Stimulated activated CD8-positive, alpha-beta memory T cell treated with anti-CD3 and anti-CD28 coated beads, Interleukin-7, amount 100 ng/mL, for 4 hours (primary cell): ENCODE results near the gene BCL7B.
"Not testable (repeated sequence)": the region's sequence is repeated elsewhere in the genome, so short reads cannot be mapped to it uniquely, and the experiment has no call there.

ENCODE experiments used
- DNase-seq, 2 donors: peaks; one replicate each; pipeline ENCODE4 v3.0.0-alpha.2; 2020; ENCODE audit warnings: low read depth in 2 of 2

The BCL7B gene

DNA sequence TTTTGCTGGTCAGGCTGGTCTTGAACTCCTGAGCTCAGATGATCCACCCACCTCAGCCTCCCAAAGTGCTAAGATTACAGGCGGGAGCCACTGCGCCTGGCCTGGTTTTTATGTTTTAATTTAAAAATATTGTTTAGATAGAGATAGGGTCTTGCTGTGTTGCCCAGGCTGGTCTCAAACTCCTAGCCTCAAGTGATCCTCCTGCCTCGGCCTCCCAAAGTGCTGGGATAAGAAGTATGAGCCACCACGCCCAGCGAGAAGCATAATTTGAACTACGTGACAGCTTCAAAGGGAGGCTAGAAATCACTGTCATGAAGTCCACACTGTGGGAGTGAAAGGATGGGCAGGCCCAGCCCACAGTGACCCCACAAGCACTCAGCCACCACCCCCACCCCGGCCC lies 21.6 kb downstream of the BCL7B start:
- DNase-seq = not testable (repeated sequence)

GRCh38 chr7:73533742-73534141 lies 23.7 kb downstream of the BCL7B start:
- no peak for DNase-seq

DNA sequence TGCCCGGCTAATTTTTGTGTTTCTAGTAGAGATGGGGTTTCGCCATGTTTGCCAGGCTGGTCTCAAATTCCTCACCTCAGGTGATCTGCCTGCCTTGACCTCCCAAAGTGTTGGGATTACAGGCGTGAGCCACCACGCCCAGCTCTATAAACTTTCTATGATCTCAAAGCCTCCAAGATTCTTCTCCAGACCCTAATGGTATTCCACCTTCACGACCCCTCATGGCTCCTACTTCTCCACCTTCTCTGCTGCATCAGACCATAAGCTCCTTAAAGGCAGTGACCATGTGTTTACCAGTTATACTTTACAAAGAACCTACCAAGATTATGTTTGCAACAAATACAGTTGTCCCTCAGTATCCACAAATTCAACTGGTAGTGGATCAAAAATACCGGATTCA lies 25.3 kb downstream of the BCL7B start:
- no peak for DNase-seq

DNA sequence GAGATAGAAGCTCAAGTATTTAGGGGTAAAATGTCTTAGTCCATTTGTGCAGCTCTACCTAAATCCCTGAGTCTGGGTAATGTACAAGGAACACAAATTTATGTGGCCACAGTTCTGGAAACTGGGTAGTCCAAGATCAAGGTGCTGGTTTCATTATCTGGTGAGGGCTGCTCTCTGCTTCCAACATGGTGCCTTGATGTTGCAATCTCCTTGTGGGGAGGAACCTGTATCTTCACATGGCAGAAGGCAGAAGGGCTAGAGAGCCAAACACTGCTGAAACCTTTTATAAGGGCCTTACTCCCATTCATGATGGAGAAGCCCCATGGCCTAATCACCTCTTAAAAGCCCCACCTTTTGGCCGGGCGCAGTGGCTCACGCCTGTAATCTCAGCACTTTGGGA lies 26.7 kb downstream of the BCL7B start:
- DNase-seq = no peak

GRCh38 chr7:73526896-73527821 lies 30.3 kb downstream of the BCL7B start:
- no peak for DNase-seq

GRCh38 chr7:73526158-73526494 lies 31.4 kb downstream of the BCL7B start:
- not testable (repeated sequence) for DNase-seq

GRCh38 chr7:73522105-73522872 lies 35.2 kb downstream of the BCL7B start, which contains the start of gene BAZ1B:
Gene BAZ1B, minus strand, starts transcription at chr7:73522293. Its CDS starts 360 bp downstream, at chr7:73521933.
- peak; percentile 94 to 98 for DNase-seq

GRCh38 chr7:73521636-73522104 lies 35.8 kb downstream of the BCL7B start:
- no peak for DNase-seq

GRCh38 chr7:73520673-73521635 lies 36.5 kb downstream of the BCL7B start:
- DNase-seq = no peak

- DNase-seq = no peak
These were observed 37.4 kb downstream of the BCL7B start for GRCh38 chr7:73519867-73520672.

DNA sequence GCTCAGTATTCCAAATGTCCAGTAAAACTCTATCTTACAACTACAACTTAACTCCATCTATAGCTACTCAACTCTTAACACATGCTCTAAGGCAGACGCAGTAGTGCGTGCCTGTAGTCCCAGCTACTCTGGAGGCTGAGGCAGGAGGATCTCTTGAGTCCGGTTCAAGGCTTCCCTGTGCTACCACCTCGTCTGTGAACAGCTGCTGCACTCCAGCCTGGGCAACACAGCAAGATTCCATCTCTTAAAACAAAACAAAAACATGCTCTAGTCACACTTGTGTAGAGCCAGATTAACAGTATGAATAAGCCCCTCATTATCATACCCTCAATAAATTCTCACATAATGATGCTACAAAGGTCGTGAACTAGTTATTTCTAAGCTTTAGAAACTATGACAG lies 39.0 kb downstream of the BCL7B start:
- DNase-seq = no peak

- DNase-seq = no peak
These were observed 40.1 kb downstream of the BCL7B start for GRCh38 chr7:73517241-73517995.

GRCh38 chr7:73515178-73515577 lies 42.3 kb downstream of the BCL7B start:
- no peak for DNase-seq

DNA sequence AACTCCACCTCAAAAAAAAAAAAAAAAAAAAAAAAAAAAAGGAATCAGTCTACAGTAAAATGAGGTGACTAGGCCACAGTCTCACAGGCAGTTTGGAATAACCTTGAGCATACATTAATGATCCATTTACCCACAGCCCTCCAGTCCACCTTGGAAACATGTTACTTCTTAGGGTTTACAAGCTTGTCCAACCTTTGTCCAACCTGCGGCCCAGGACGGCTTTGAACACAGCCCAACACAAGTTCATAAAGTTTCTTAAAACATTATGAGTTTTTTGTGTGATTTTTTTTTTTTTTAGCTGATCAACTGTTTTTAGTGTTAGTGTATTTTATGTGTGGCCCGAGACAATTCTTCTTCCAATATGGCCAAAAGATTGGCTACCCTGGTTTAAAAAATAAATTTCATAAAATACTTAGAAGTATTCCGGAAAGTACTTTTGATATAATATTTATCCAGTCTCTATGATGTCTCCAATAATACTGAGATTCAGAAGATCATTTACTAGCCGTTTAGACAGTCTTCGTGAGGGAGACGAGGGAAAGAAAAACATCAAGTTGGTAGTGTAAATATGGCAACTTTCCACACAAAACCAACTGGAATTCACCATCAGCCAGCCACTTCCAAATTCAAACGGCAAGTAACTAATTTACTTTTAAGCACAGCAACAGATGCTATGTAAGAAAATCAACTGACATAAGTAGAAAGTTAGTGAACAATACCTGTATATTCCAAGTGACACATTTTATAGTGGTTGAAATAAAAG lies 45.3 kb downstream of the BCL7B start:
- DNase-seq = no peak

DNA sequence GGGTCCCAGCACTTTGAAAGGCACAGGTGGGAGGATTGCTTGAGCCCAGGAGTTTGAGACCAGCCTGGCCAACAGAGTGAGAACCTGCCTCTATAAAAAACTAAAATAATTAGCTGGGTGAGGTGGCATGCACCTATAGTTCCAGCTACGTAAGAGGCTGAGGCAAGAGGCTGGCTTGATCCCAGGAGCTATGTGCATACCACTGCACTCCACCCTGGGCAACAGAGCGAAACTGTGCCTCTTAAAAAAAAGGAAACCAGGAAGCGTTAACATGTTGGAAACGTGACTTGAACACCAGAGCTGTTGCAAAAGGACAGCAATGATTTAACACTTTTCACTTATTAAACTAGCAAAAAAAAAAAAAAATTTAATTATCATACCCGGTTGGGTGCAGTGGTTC lies 48.0 kb downstream of the BCL7B start:
- DNase-seq = no peak

DNA sequence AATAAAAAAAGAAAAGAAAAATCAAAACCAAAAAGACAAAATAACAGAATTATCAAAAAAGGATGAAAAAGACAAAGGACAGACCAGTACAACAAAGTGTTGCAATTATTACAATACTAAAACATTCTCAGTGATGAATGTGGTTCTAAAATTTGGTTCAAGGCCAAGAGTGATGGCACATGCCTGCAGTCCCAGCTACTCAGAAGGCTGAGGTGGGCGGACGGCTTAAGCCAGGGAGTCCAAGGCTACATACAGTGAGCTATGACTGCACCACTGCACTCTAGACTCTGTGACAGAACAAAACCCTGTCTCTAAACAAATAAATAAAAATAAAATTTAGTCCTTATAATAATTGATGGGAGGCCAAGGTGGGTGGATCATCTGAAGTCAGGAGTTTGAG lies 49.9 kb downstream of the BCL7B start:
- no peak for DNase-seq

DNA sequence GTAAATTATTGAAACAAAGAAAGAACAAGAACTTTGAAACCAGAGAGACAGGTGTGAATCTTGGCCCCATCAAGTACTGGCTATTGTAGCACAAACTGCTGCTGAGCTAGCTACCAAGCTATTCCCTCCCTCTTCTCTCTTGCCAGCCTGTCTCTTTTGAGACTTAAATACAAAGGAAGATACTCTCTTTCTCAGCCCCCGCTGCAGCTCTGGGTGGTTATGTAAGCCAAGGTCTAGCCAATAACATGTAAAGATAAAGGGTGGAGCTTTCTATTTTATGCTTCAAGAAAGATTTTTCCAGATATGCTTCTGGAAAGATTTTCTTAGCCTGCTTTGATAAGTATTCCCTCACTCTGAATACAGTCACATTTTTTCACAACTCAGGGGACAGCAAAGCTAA lies 52.6 kb downstream of the BCL7B start:
- no peak for DNase-seq

GRCh38 chr7:73504017-73504416 lies 53.5 kb downstream of the BCL7B start:
- no peak for DNase-seq

- DNase-seq = no peak
These were observed 54.3 kb downstream of the BCL7B start for GRCh38 chr7:73503229-73503628.
